Effector CD4-positive, alpha-beta T cell (primary cell): ENCODE data around the gene ZMPSTE24.

Experiments
- DNase-seq: peaks from one replicate; pipeline ENCODE4 v3.0.0-alpha.2; 2020

The ZMPSTE24 gene

DNA sequence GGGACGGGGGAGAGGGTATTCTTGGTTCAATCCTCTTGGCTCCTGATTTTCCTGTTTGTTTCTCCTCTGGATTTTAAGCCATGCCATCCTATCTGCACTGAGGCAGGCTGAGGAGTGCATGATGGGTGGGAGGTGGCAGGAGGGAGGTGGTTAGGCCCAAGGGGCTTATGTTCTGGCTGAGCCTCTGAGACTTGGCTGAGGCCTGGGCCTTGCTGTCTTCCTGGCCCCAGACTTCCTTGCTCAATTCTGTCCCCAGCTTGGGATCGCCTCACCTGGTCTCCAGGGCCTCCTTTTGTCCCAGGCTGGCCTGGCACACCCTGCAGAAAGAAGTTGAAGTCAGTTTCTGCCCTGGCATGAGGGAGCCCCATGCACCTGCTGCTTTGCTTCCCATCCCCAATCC lies 47.8 kb downstream of the ZMPSTE24 start:
- DNase-seq = no peak

DNA sequence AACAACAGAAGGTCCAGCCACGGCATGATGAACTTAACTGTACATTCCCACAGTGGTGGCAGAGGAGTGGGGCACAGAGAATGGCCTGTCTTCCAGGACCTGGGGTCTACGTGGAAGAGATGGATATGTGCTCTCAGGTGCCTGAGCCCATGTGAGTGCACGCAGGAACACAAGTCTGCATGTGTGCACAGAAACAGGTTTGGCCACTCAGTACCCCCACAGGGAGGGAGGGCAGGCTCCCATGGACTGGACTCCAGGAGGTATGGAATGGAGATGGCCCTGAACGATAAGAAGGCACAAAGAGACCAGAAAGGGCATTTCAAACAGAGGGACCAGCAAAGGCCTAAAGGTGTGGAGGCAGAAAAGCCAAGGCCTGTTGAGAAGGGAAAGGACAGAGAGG lies 48.3 kb downstream of the ZMPSTE24 start:
- no peak for DNase-seq

DNA sequence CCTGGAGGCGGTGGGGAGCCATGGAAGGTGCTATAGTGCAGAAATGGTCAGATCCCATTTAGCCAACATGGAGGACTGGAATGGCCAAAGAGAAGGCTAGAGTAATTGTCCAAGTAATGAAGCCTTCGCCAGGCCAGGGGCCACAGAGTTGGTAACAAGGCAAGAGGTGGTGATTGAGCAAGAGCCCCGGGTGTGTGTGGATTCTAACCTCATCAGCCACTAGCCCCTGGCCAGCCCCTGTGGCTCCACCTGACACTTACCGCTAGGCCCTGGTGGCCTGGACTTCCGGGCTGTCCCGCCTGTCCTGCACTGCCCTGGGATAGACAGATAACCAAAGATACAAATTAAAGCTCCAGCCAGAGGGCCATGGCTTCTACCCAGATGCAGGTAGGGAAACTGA lies 49.1 kb downstream of the ZMPSTE24 start:
- DNase-seq = no peak

DNA sequence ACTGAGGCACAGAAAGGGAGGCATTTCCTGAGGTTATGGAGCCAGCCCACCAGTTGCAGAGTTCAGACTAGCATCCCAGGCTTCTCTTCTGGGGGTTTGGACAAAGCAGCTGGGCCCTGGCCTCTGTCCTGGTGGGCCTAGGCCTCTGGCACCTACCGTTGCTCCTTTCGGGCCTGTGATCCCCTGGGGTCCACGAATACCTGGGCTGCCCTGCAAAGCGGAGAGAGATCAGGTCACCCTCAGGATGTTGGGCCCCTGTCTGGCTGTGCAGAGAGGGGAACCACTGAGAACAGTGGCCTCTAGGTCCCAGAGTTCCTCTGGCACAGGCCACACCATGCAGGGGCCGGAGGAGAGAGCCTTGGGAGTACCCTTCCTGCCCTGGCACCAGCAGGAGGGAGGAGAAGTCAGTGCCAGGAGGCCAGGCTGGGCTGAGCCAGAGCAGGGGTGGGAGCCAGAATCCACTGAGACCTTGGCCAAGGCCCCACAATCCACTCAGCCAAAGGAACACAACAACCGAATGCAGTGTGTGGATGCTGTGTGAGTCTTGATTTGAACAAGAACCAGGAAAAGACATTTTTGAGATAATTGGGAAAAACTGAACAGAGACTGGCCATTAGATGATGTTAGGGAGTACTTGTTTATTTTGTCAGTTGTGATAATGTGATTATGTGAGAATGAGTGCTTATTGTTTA lies 50.1 kb downstream of the ZMPSTE24 start:
- DNase-seq = no peak

DNA sequence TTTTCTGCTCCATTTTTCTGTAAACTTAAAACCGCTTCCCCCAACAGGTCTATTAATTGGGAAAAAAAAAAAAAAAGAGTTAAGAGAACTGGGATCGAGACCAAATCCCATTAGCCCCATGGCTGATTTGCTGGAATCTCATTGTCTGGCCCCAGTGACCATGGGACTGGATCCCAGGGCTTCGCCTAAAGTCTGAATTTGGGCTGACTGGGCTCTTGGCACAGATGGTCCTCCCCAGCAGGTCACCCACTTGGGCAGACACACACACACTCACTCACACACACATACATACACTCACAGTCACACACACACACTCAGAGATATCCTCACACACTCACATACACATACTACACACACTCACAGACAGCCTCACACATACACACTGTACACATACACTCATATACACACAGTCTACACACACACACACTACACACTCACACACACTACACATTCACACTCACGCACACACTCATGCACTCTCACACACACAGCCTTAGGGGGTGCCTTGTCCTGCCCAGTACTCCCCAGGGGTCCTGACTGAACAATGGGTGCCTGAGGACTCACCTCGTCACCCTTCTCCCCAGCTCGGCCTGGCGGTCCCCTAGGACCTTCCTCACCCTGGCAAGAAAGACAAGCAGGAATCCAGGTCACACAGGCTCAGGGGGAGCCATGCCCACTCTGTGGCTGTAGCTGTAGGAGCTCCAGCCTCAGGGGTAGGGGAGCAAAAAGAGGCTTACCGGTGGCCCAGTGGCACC lies 51.5 kb downstream of the ZMPSTE24 start:
- no peak for DNase-seq

DNA sequence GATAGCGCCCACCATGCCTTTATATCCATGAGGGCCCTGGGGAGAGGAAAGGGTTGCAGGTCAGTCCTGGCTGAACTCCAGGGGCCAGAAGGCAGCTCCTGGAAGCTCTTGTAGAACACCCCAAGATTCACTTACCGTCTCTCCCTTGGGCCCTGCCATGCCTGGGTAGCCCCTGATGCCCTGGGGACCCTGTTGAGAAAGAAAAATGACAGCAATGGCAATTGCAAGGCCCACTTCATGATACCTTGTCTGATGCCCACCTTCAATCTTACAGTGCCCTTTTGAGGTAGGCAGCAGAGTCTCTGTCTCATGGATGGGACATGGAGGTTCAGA lies 52.1 kb downstream of the ZMPSTE24 start:
- no peak for DNase-seq

DNA sequence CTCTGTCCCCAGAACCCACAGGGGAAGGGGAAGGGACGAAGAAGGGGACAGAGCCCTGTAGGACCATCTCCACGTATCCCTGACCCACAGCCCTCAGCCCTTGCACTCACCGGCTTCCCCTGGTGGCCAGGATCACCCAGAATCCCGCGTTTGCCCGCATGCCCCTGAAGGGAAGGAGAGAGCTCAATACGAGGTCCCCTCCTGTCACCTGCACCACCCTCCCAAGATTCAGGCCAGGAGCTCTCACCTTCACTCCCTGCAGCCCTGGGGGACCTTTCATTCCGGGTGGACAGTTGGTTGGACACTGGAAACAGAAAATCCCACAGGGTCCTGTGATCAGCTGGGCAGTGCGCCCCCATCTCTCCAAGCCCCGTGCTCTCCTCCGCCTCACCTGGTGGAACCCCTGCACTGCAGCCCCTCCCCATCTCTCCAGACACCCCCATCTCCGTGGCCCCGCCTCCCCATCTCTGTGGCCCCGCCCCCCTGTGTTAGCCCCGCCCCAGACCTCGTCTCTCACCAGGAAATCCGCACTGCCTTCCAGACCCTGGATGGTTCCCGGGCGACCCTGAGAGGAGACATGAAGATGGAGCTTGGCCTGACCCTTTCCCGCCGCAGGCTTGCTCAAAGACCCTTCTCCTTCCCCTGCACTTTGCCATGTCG lies 53.1 kb downstream of the ZMPSTE24 start:
- DNase-seq = no peak

DNA sequence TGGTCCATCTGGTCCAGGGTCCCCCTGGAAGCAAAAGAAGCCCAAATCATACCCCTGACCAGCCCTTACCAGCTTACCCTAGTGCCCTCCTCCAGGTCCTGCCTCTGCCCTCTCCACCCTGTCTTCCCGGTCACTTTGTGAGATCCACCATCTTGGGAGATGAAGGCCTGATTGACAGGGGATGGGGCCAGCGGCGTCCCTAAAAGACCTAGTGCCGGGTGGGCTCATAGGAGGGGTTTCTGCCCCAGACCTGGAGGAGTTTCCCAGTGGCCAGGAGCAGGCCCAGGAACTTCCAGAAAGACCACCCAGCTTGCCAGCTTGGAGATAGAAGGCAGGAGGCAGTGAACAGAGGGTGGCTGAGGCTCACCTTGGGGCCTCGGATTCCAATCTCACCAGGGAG lies 53.7 kb downstream of the ZMPSTE24 start:
- no peak for DNase-seq

DNA sequence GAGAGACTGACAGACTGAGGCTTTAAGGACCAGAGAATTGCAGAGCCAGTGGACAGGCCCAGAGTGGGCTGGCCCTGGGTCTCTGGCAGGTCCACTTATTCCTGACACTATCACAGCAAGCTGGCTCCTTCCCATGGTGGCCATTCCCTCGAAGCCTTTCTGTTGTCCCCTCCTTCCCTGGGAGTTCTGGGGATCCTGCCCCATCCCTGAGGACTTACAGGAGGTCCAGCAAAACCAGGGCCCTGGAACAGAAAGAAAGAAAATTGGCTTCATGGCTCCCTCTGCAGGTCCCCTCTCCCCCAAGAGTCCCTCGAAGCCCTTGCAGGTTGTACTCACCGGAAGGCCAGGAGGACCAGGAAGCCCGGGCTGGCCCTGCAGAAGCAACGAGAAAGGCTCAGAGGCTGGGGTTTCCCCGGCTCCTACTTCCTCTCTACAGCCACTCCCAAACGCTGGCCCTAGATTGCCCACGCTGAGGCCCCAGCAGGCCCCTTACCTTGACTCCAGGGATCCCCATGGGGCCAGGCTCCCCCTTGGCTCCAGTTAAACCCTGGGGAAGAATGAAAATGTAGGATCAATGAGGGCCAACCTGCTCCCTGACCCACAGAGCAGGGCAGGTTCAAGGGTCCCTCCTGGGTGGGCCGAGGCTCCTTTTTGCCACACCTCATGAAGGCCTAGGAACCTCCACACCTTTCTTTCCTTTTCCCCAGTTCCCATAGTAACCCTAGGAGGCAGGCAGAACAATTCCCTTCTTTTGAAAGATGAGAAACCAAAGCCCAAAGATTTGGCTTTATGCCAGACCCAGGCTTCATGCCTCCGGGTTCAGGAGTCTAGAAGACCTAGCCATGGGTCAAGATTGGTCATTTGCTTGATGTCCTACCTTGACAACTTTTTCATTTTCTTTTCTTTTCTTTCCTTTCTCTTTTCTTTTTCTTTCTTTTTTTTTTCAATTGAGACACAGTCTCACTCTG lies 54.5 kb downstream of the ZMPSTE24 start:
- no peak for DNase-seq

DNA sequence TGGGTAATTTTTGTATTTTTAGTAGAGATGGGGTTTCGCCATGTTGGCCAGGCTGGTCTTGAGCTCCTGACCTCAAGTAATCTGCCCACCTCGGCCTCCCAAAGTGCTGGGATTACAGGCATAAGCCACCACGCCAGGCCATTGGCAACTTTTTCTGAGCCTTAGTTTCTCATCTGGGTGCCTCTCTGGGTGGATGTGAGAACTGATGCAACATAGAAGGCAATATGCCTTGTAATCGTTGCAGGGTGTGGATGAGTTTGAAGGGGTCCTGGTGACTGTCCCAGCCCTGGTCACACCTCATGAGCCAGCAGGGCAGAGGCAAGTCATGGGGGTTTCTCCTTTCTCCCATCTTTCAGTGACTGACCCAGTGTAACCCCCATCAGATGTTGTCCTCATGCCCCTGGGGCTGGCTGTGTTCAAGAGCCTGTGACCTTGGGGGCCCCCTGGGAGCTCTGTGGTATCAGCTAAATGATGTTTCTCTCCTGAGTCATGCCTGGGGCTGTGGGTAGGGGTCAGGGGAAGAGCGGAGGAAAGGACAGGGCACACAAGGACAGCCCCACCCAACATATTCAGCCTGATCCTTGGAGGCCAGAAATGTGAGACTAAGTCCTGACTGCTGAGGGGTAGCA lies 55.4 kb downstream of the ZMPSTE24 start:
- no peak for DNase-seq

DNA sequence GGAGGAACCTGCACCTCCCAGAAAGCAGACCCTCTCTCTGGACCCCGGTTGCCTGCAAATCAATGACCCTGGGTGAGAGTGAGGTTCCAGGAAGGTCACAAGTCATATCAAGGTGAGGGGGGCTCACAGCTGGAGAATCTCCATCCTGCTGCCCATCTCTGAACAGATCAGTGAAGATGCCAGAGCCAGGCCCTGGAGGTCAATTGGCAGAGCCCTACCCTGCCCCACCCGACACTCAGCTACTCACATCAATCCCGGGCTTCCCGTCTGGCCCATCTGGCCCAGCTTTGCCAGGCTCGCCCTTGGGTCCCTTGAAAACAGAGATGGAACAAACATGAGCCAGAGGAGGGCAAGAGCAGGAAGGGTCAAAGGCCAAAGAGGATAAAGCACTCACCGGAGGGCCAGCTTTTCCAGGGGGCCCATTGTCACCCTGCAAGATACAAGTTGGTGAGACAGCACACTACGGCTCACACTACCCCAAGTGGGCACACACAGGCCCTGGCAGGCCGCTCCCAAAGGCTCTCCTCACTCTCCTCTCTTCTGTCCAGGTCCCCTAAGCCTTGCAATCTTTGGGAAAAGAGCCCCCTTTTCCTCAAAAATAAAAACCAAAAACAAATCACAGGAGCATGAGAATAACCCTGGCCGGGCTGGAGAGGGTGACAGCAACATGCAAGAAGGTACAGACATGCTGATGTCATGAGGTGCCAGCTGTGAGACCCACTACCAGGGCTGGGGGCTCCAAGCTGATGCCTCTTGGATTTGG lies 56.1 kb downstream of the ZMPSTE24 start:
- DNase-seq = no peak

DNA sequence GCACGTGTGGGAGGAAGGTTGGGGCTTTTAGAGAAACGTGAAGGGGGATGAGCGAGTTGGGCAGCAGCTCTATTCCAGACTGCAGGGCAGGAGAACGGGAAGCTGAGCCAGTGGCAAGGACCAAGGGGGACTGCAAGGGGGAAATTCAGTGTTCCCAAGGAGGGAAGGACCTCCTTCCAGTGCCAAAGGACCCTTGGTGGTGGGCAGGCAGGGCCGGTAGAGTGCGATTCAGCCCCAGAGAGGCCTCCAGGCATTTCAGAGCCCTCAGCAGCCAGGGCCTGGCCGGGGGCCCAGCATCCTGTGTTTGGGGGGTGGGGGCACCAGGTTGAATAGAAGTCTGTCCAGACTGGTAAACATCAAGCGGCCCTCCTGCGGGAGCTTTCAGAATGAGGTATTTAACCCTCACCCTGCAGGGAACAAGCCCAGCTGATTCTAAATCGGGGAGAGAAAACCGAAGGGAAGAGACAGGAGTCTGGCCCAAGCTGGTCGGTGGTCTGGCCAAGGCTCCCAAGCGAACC lies 56.7 kb downstream of the ZMPSTE24 start:
- no peak for DNase-seq

DNA sequence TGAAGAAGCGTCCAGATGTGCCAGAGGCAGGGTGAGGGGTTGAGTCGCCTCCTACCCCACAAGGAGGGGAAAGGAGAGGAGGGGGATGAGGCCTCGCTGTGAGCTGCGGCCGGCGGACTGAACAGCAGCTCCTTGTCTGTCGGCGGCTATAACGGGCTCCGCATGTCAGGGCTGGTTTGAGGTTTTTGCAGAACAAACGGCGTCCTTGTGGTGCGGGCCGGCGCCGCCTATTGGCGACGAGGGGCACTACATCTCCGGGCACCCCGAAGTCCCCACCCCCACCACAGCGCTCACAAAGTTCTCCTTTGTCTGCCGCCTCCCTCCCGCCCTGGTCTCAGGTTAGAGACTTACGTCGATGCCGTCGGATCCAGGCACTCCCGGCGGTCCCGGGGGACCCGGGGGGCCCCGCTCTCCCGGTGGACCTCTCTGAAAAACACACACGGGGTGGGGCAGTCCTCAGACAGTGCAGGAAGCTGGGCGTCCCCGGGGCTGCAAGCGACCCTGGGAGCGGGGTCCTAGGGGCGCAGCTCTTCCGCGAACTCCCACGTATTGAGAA lies 57.3 kb downstream of the ZMPSTE24 start:
- peak; percentile 72 for DNase-seq

DNA sequence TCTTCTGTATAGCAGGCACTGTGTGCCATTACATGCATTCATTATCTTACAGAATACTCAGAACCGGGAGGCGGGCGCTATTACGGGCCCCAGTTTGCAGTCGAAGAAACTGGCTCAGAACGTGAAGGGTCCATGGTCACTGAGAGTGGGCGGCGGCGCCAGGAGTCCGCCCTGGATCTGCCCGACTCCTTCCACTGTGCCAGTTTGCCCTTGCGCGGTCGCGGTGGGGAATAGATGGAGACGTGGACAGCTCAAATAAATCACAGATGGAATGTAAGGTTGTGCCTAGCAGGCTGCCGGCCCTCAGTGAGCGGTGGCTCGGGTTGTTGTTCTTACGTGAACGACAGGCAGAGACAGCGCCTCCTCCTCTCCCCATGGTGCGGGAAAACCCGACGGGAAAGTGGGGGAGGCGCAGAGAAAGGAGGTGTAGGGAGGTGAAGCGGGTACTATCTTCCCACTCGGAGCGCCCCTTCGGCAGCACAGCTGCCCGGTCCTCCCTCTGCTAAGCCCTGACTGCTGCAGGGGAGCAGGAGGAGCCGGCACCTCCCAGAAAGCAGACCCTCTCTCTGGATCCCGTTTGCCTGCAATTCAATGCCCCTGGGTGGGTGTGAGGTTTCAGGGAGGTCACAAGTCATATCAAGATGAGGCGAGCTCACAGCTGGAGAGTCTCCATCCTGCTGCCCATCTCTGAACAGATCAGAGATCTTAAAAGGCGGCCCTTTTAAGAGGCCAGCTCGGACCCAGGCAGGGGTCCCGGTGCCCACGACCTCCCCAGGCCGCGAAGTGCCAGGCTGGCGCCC lies 58.0 kb downstream of the ZMPSTE24 start:
- no peak for DNase-seq

DNA sequence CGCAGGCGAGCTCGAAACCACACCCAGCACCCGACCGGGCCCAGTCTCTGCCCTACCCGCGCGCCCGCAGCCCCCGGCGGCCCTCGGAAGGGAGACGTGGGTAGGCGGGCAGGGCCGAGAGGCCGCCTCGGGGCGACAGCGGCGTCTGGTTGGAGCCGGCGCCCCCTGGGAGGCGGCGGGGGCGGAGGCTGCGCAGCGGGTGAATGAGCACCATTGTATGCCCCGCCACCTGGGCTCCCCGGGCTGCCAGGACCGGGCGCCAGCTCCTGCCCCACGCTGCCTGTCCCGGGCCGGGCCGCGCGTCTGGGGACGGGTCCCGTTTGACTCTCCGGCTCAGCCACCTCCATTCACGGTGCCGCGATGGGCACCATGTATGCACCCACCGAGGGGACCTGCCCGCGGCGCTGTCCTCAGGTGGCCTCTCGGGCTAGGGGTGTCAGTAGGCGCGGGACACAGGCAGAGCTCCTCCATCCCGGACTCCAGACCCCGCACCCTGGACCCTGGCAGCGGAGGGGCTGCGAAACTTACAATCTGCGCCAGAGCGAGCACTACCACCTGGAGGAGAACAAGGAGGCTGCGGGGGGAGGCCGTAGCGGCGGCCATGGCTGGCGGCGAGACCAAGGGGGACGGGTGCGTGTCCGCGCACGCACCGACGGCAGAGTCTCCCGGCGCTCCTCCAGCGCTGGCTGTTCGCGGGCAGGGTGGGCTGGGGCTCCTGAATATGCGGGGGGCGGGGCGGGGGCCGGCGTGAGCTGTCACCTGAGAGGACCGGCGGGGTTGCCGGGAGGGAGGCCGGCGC lies 58.8 kb downstream of the ZMPSTE24 start, which contains the start of gene COL9A2:
TSS of gene COL9A2 (minus strand) at position 692 of the 799 bp plus-strand sequence. CDS start at position 603, 89 bp downstream.
- DNase-seq = peak; percentile 52

DNA sequence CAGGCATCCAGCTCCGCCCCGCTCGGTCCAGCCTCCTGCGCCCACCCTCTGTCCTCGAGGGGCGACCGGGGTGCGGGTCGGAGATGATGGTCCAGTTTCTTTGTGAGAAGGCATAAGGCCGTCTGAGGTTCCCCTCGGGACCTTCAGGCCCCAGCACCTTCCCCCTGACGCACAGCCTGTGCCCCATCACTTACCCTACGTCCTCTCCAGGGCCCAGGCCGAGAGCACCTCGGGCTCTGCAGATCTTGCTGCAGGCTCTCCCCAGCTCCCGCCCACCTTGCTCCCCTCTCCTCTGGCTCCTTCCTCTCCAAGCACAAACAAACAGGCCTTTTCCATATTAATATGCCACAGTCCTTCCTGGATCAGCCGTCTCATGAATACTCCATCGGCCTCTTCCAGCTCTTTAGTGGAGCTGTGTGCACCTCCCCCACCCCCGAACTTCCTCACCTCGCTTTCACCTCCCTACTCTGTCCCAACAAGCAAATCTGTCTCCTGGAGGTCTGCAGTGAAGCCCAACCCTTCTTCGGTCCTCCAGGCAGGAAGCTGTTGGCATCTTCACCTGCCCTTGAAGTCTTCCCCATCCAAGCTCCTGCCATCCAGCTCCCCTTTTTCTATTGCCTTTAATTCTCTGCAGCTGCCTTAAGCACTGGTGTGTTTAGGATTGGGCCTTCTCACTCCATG lies 59.5 kb downstream of the ZMPSTE24 start:
- no peak for DNase-seq

DNA sequence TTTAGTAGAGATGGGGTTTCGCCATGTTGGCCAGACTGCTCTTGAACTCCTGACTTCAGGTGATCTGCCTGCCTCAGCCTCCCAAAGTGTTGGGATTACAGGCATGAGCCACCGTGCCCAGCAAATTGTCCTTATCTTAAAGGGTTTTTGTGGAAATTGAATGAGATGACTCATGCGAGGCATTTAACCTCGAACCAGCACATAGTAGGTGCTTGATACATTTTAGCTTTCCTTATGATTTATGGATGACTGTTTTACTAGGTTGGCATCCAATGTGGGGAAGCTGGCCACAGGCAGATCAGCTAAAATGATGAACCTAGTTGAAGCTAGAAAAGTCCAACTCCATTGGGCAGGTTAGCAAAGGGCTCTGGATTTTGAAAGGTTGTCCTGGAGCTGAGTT lies 60.4 kb downstream of the ZMPSTE24 start:
- DNase-seq = no peak

DNA sequence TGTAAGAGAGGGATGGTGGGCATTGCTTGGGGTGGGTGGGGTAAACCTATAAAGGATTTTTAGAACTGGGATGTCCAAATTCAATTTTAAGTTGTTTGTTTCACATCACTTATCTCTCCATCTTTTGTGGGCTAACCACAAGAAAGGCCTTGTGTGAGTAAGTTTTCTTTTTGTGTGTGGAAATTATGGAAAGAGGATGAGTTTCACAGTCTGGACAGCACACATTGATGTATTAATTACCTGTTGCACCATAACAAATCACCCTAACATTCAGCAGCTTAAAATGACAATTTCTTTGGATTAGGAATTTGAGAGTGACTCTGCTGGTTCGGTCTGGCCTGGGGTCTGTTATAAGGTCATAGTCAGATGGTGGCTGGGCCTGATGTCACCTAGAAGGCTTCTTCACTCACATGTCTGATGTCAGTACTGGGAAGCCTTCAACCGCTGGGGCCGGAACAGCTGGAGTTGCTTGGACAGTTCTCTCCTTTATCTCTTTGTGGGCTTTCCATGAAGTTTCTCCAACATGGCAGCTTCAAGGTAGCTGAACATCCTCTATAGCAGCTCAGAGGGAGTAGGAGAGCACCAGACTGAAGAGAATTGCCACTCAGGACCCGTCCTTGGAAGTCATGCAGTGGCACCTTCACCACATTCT lies 61.1 kb downstream of the ZMPSTE24 start:
- no peak for DNase-seq
